ENCODE measurements around the gene NEK5.

DNA sequence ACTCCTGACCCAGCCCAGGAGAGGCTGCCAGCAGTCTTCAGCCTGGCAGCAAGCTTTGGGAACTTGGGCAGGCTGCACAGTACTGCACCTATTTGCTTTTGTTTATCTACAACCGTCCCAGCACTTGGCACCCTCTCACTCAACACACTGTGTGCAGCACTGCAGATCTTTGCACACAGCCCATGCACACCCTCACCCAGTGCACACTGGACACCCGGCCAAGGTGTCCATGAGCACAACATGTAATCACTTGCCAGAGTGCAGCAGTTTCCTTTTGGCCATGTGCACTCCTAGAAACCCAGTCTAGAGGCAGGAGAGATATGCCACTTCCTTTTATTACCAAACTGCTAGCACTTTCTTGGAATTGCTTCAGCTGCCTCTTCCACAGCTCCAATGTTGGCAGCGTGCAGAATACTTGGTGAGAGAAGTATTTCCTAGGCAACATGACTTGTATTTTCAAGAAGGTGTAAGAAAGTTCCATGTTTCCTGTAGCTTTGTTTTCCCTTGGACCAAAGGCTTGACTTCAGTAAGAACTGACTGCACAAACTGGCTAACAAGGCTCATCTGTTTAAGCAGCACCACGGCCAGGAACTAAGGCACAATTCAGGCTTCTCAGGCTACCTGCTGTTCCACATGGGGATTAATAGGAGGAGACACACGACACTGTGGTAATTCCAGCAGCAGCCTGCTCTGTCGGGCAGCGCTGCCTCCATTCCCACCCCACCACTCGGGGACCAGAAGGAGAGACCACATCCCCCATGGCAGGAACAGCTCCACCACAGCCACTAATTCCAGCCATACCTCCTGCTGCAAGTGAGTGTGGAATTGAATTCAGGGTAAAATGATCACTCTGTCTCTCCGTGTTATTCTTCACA, 133.0 kb downstream of the NEK5 start:
- TF ChIP-seq POLR2A (IDR thresholded peaks at IDR 0.05), result no peak
- no peak for TF ChIP-seq CTCF (IDR thresholded peaks at IDR 0.05)
